Measurements from ENCODE around the gene FERMT3.

- no peak for TF ChIP-seq CTCF (IDR thresholded peaks at IDR 0.05)
- no peak for TF ChIP-seq POLR2A (IDR thresholded peaks at IDR 0.05)
Measured at GRCh38 chr11:64211181-64211872, 4.8 kb downstream of the FERMT3 start.
